ENCODE data around the gene HILPDA. TPM values are rescaled to one million over a fixed set of nuclear protein-coding genes. Genes with fewer than 3 reads are reported as not detected.
A peak's percentile ranks its signal among the peaks of the same experiment; 100 is the strongest.

HILPDA gene, protein sequence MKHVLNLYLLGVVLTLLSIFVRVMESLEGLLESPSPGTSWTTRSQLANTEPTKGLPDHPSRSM
- total RNA-seq = 10 to 100 TPM; 12.1 to 31.4 TPM

DNA sequence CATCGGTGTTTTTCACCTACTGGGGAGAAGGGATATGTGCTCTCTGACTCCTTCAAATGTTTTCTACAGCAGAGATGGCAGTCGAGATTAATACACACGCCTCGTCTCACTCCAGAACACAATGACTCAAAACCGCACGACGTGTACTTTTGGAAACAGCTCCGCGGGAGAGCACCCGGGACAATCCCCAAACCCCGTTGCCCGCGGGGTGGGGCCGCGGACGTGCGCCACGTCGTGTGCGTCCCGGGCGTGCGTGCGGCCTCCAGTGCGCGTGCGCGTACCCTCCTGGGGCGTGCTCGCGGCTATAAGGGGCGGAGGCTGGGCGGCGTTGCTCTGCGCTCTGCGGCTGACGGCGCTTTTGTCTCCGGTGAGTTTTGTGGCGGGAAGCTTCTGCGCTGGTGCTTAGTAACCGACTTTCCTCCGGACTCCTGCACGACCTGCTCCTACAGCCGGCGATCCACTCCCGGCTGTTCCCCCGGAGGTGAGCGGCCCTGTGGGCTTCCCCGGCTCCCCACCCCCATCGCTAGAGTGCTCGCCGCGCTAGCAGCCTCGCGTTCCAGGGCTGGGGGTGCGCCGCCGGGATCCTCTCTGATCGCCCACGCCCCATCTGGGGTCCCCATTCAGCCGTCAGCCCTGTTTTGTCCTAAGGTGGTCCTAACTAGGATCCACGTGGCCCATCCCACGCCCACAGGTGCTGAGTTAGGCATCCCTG, at the start of gene HILPDA:
Gene HILPDA, plus strand, starts transcription at position 336 of the 712 bp plus-strand sequence. CDS start 1,391 bp downstream, outside the sequence.
- intact Hi-C loops (cut with DNase I) = loop anchor here (2.0 kb wide), 1 partner anchor 51 kb away; no protein-coding TSS in a partner anchor
- Histone ChIP-seq H3K9ac (ENCODE audit: low read depth in 2 of 2, low read length in 2 of 2) (peak within 1 kb of the TSS; percentile 87 to 93), H3K4me3 (peak within 1 kb of the TSS; percentile 78), H3K4me1 (no peaks in the 10 kb centered on the region), H3K9me3 (no peaks in the 10 kb centered on the region), H3K27me3 (no peaks in the 10 kb centered on the region), H3K36me3 (no peaks in the 10 kb centered on the region), H3K27ac (peak within 1 kb of the TSS; percentile 75)
- DNase-seq = peak; percentile 92
- TF ChIP-seq, protein P1, sequence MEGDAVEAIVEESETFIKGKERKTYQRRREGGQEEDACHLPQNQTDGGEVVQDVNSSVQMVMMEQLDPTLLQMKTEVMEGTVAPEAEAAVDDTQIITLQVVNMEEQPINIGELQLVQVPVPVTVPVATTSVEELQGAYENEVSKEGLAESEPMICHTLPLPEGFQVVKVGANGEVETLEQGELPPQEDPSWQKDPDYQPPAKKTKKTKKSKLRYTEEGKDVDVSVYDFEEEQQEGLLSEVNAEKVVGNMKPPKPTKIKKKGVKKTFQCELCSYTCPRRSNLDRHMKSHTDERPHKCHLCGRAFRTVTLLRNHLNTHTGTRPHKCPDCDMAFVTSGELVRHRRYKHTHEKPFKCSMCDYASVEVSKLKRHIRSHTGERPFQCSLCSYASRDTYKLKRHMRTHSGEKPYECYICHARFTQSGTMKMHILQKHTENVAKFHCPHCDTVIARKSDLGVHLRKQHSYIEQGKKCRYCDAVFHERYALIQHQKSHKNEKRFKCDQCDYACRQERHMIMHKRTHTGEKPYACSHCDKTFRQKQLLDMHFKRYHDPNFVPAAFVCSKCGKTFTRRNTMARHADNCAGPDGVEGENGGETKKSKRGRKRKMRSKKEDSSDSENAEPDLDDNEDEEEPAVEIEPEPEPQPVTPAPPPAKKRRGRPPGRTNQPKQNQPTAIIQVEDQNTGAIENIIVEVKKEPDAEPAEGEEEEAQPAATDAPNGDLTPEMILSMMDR (IDR thresholded peaks at IDR 0.05) = no peak

DNA sequence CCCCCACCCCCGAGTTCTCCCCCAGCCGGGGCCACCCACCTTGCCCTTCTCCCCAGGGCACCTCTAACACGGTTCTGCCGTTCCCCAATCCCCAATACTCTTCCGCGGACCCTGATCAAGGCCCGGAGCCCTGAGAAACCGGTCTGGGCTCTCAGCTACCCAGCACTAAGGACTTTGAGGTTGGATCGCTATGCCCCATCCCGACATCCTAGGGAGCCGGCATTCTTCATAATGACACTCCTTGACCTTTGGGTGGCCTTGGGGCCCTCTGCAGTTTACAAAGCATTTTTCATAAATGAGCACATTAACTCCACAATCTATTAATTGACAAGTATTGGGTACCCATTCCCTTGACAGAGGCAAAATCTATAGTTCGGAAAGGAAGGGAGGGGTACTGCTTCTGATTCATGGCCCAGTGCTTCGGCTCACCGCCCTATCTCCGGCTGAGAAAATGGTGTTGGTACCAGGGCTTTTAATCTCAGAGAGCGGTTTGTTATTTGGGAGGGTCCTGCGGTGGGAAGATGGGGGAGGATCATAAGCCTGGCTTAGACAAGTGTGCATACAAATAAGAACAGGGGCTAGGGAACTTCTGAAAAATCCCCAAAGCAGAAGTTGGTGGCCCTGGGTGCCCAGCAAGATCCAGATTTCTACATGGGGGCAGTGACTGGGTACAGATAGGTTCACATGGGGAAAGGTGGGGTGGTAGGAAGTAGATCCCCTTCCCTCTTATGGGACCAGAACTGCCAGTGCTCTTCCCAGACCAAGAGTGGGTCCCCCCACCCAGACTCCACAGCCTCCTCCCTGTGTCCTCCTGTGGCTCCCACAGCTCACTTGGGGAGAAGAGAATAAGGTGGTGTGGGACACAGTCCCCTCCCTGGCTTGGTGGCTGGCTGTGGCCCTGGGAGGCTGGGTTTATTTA, 49.1 kb upstream of the HILPDA start:
- DNase-seq = peak; percentile 45
- no peaks in the 10 kb centered on the region for H3K36me3 ChIP-seq
- H3K9ac ChIP-seq (ENCODE audit: low read depth in 2 of 2, low read length in 2 of 2) = peak overlapping the region; percentile 21 to 24
- TF ChIP-seq, protein P1 (IDR thresholded peaks at IDR 0.05) = no peak
- H3K9me3 ChIP-seq = no peaks in the 10 kb centered on the region
- no peaks in the 10 kb centered on the region for H3K27me3 ChIP-seq
- intact Hi-C loops (cut with DNase I) = no loop called here
- H3K27ac ChIP-seq = no peak overlapping the region
- H3K4me3 ChIP-seq = no peak overlapping the region
- H3K4me1 ChIP-seq = peaks cover 11% of the 10 kb centered on the region

DNA sequence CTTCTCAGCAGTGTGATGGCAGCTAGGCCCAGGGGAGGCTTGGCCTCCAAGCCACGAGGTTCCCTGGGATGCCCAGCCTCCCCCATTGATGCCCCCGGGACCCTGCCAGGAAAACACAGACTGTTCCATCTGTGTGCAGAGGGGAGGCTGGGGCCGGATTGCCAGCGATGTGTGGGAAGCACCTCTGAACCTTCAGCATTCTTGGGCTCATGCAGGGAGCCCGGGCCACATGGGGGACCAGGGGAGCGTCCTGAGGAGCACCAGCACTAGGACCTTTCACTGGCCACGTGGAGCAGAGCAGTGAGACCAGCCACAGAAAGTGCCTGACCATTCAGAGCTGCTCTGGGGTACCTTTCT, 48.5 kb upstream of the HILPDA start:
- Histone ChIP-seq H3K36me3 (no peaks in the 10 kb centered on the region), H3K27me3 (no peaks in the 10 kb centered on the region), H3K27ac (no peak overlapping the region), H3K4me1 (peaks cover 11% of the 10 kb centered on the region), H3K4me3 (no peak overlapping the region), H3K9me3 (no peaks in the 10 kb centered on the region), H3K9ac (ENCODE audit: low read depth in 2 of 2, low read length in 2 of 2) (peak overlapping the region in 1 of 2 donors; percentile 24)
- no peak for DNase-seq
- TF ChIP-seq, protein P1 (IDR thresholded peaks at IDR 0.05) = no peak
- intact Hi-C loops (cut with DNase I) = no loop called here

DNA sequence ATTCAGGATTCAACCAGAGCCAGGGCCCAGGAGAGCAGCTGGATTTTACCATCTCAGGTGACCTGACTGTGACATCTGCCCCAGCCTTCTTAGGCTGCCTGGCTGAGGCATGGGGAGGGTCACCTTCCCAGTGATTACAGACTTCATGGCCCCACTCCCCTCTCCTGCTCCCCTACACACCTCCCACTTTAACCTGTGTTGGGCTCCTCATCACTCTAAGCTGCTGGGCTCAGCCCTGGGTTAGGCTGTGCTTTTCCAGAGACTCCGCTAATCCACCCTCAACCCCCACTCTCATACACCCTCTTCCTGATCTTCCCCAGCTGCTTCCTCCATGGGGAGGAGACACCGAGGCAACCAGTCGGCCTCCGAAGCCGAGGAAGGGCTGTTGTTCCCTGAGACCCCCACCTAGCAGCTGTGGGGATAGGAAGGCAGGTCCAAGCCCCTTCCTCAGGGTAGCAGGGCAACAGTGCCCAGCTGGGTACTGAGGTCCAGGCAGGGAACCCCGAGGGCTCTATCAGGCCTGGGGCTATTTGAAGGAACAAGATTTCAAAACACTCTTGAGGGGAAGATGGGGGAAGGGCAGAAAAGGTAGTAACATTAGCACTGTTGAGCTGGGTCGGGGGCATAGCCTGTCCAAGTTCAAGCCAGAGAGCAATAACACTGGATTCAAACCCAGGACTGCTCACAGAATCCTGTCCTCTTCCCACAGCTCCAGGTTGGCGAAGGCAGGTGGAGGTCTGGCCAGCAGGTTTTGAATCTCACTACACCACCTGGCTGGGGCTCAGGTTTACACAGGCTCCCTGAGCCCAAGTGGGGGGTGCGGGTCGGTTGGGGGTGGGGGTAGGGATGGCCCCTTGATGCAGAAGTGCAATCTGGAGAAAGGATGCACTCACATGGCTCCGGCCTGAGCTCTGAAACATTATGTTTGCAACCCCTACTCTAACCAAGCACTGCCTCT, 47.6 kb upstream of the HILPDA start:
- peak; percentile 30 for DNase-seq
- TF ChIP-seq, protein P1 (IDR thresholded peaks at IDR 0.05) = no peak
- peak overlapping the region in 1 of 2 donors; percentile 24 for H3K9ac ChIP-seq (ENCODE audit: low read depth in 2 of 2, low read length in 2 of 2)
- H3K27me3 ChIP-seq = no peaks in the 10 kb centered on the region
- H3K27ac ChIP-seq = peak overlapping the region; percentile 84
- peaks cover 11% of the 10 kb centered on the region for H3K4me1 ChIP-seq
- intact Hi-C loops (cut with DNase I) = no loop called here
- peak overlapping the region; percentile 61 for H3K4me3 ChIP-seq
- H3K36me3 ChIP-seq = no peaks in the 10 kb centered on the region
- no peaks in the 10 kb centered on the region for H3K9me3 ChIP-seq

Measured in colonic mucosa (tissue), 4 donors.